ENCODE data around the gene PLCB3.
A peak's percentile ranks its signal among the peaks of the same experiment; 100 is the strongest.

The PLCB3 gene

GRCh38 chr11:64220798-64221197 lies 30.5 kb upstream of the PLCB3 start:
- DNase-seq, result no peak

- DNase-seq, result no peak
Observed at GRCh38 chr11:64222651-64223000, 28.7 kb upstream of the PLCB3 start.

- DNase-seq, result no peak
Observed at GRCh38 chr11:64223001-64223651, 28.2 kb upstream of the PLCB3 start.

GRCh38 chr11:64224151-64224890 lies 27.0 kb upstream of the PLCB3 start:
- no peak for DNase-seq

- no peak for DNase-seq
Observed at GRCh38 chr11:64224891-64225607, 26.3 kb upstream of the PLCB3 start.

- DNase-seq, result peak; percentile 30 to 92 (median 82)
Observed at GRCh38 chr11:64225608-64226506, 25.5 kb upstream of the PLCB3 start, which contains the start of the genes NUDT22 and TRPT1. NUDT22 (plus strand) TSS chr11:64226274; CDS start chr11:64226653, 379 bp downstream. TRPT1 (minus strand) TSS chr11:64226186; CDS start chr11:64225860, 326 bp downstream.

GRCh38 chr11:64226507-64227051 lies 24.8 kb upstream of the PLCB3 start:
- peak in 19 of 58 donors; percentile 25 to 65 (median 45) for DNase-seq

GRCh38 chr11:64227405-64227956 lies 23.8 kb upstream of the PLCB3 start:
- DNase-seq, result no peak

- no peak for DNase-seq
Observed at GRCh38 chr11:64229090-64229743, 22.1 kb upstream of the PLCB3 start.

- DNase-seq, result no peak
Observed at GRCh38 chr11:64229744-64230170, 21.6 kb upstream of the PLCB3 start.

GRCh38 chr11:64230171-64230984 lies 21.0 kb upstream of the PLCB3 start, which contains the start of gene DNAJC4:
DNAJC4 (plus strand) TSS chr11:64230548; CDS start chr11:64230855, 307 bp downstream.
- DNase-seq, result peak; percentile 52 to 94 (median 85)

GRCh38 chr11:64230985-64231365 lies 20.4 kb upstream of the PLCB3 start:
- no peak for DNase-seq

GRCh38 chr11:64231546-64231945 lies 19.8 kb upstream of the PLCB3 start:
- DNase-seq, result no peak

- DNase-seq, result no peak
Observed at GRCh38 chr11:64232182-64232966, 19.0 kb upstream of the PLCB3 start.

GRCh38 chr11:64232967-64233315 lies 18.4 kb upstream of the PLCB3 start:
- peak in 4 of 58 donors; percentile 23 to 46 (median 26) for DNase-seq

GRCh38 chr11:64233913-64234586 lies 17.3 kb upstream of the PLCB3 start, which contains the start of gene VEGFB:
VEGFB (plus strand) TSS chr11:64234584; CDS start chr11:64234834, 250 bp downstream.
- DNase-seq, result peak in 47 of 58 donors; percentile 26 to 74 (median 57)
